Lower lobe of right lung (tissue), 2 donors: ENCODE measurements around the gene MBTPS1. TPM values are rescaled to one million over a fixed set of nuclear protein-coding genes. Genes with fewer than 3 reads are reported as not detected.
A peak's percentile ranks its signal among the peaks of the same experiment; 100 is the strongest.

Source experiments
- ATAC-seq, 2 donors: fragments of 200-7000 bp; cut with Tn5 transposase; one replicate each; pipeline ENCODE4 v1.9.1; 2020 to 2022; ENCODE audit warnings: mild to moderate bottlenecking in 2 of 2, moderate library complexity in 2 of 2
- DNase-seq: peaks from one replicate; pipeline ENCODE4 v3.0.0-alpha.2; 2020
- H3K27ac ChIP-seq: fragments of 200-600 bp; one replicate; pipeline ENCODE4 v1.8.0; 2022
- H3K27me3 ChIP-seq: fragments of 200-600 bp; one replicate; pipeline ENCODE4 v1.8.0; 2022; ENCODE audit warnings: low read depth
- H3K36me3 ChIP-seq: fragments of 200-600 bp; one replicate; pipeline ENCODE4 v1.8.0; 2022; ENCODE audit warnings: mild to moderate bottlenecking
- H3K4me1 ChIP-seq: fragments of 200-600 bp; one replicate; pipeline ENCODE4 v1.8.0; 2022
- H3K4me3 ChIP-seq: fragments of 200-600 bp; one replicate; pipeline ENCODE4 v1.8.0; 2022; ENCODE audit warnings: mild to moderate bottlenecking
- H3K9me3 ChIP-seq: fragments of 200-600 bp; one replicate; pipeline ENCODE4 v1.8.0; 2022
- CTCF ChIP-seq: fragments of 200-600 bp; IDR thresholded peaks from one replicate; pipeline ENCODE4 v1.8.0; 2022; ENCODE audit warnings: antibody characterized with exemption, mild to moderate bottlenecking
- intact Hi-C: fragments of 100-400 bp; cut with DNase I; formaldehyde crosslinking; loops from one replicate; pipeline ENCODE4 v1.11.0; 2022
- total RNA-seq: library from RNA; stranded (reverse); fragmentation: NEBNext Ultra II Directional; extraction: Animal tissue kit (Norgen Biotek cat#: 25700); gene quantifications from one replicate; pipeline ENCODE4 v1.2.1, GENCODE V29; 2021
- donor health status: DM: no; HTN: yes; CAD: no; lungs with severe emphysema.

The MBTPS1 gene
- total RNA-seq, 1 donor from 2014 or later, result 94.7 TPM

DNA sequence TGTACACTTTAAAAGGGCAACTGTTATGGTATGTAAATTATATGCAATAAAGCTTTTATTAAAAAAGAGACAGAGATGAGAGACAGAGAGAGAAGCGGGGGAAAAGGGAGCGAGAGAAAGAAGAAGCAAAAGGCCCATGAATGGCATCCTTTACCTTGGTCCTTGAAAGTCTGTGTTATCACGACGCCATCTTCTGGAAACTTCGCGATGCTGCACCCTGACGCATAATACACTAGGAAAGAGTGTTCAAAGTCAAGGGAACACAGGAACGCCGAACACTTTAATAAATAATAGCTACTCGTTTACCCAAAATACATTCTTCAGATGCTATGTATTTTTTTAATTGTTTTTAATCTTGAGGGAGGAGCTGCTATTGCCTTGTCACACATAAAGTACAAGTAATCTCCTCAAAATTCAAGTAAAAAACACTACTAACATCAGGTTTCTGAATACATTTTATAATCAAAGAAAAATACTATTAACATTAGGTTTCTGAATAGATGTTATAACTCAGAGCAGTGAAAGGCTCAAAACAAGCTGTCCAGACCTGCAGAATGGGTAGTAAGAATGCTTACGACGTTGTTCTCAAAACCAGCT, 51.1 kb downstream of the MBTPS1 start:
- H3K36me3 ChIP-seq, result peaks cover 100% of the 10 kb centered on the region
- no peaks in the 10 kb centered on the region for H3K27me3 ChIP-seq
- peak in 1 of 2 donors; percentile 59 for ATAC-seq
- no peaks in the 10 kb centered on the region for H3K9me3 ChIP-seq
- TF ChIP-seq CTCF, result peak; percentile 60
- DNase-seq, result no peak
- no peaks in the 10 kb centered on the region for H3K4me1 ChIP-seq
- H3K4me3 ChIP-seq, result no peak overlapping the region
- intact Hi-C loops, result no loop called here
- H3K27ac ChIP-seq, result no peak overlapping the region

GRCh38 chr16:84063980-84064379, 52.8 kb downstream of the MBTPS1 start:
- intact Hi-C loops, result no loop called here
- no peak for ATAC-seq
- no peak for TF ChIP-seq CTCF

GRCh38 chr16:84062734-84063640, 53.8 kb downstream of the MBTPS1 start:
- Histone ChIP-seq H3K27ac (no peak overlapping the region), H3K4me1 (no peaks in the 10 kb centered on the region), H3K27me3 (no peaks in the 10 kb centered on the region), H3K36me3 (peaks cover 100% of the 10 kb centered on the region), H3K9me3 (no peaks in the 10 kb centered on the region), H3K4me3 (no peak overlapping the region)
- DNase-seq (peak; percentile 84), ATAC-seq (peak; percentile 95)
- TF ChIP-seq CTCF, result peak; percentile 86
- intact Hi-C loops, result no loop called here

More at GRCh38 chr16:84063980-84064379, 52.8 kb downstream of the MBTPS1 start:
- no peak for DNase-seq
- Histone ChIP-seq H3K9me3 (no peaks in the 10 kb centered on the region), H3K4me3 (no peak overlapping the region), H3K27me3 (no peaks in the 10 kb centered on the region), H3K36me3 (peaks cover 100% of the 10 kb centered on the region), H3K4me1 (no peaks in the 10 kb centered on the region), H3K27ac (no peak overlapping the region)

DNA sequence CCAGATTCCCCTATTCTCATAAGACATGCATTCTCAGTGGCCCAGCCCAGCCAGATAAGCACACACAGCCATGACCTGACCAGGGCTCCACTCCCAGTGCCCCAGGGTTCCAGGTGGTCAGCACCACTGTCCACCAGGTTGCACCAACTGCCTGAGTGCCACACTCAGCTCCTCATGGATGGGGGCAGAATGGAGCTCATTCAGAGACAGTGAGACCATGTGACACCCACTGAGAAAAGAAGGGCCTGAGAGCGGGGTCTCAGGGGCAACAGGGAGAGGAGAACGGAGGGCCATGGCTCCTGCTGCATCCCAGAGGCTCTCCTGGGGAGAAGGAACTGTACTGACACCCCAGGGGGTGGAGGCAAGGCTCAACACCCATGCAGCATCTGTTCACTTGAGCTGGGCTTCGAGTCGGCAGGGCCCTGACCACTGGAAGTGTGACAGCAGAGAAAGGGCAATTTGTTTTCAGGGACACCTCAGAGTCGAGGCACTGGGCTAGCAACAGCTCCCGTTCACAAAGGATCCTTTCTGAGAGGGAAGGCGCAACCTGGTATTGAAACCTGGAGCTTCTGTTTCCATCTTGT, 55.4 kb downstream of the MBTPS1 start:
- Histone ChIP-seq H3K36me3 (peaks cover 100% of the 10 kb centered on the region), H3K4me3 (no peak overlapping the region), H3K9me3 (no peaks in the 10 kb centered on the region), H3K27me3 (no peaks in the 10 kb centered on the region), H3K4me1 (no peaks in the 10 kb centered on the region), H3K27ac (no peak overlapping the region)
- no peak for TF ChIP-seq CTCF
- intact Hi-C loops, result no loop called here
- no peak for ATAC-seq
- DNase-seq, result no peak

GRCh38 chr16:84059946-84060901, 56.5 kb downstream of the MBTPS1 start:
- DNase-seq (no peak), ATAC-seq (no peak)
- H3K9me3 ChIP-seq, result no peaks in the 10 kb centered on the region
- no peaks in the 10 kb centered on the region for H3K4me1 ChIP-seq
- H3K4me3 ChIP-seq, result no peak overlapping the region
- H3K36me3 ChIP-seq, result peaks cover 100% of the 10 kb centered on the region
- H3K27ac ChIP-seq, result no peak overlapping the region
- intact Hi-C loops, result no loop called here
- TF ChIP-seq CTCF, result no peak
- no peaks in the 10 kb centered on the region for H3K27me3 ChIP-seq
